Lower leg skin (tissue), 4 donors: ENCODE results near the gene PSMC1. TPM values are rescaled to one million over a fixed set of nuclear protein-coding genes. Genes with fewer than 3 reads are reported as not detected.
"Not testable (repeated sequence)": the region's sequence is repeated elsewhere in the genome, so short reads cannot be mapped to it uniquely, and the experiment has no call there.

ENCODE experiments used
- DNase-seq, 2 donors: peaks; one replicate each; pipeline ENCODE4 v3.0.0-alpha.2; 2019; ENCODE audit warnings: low spot score in 2 of 2
- H3K4me3 ChIP-seq: fragments of 200-600 bp; sonication (generic); 2 replicates; pipeline ENCODE4 v1.5.1; 2017; ENCODE audit warnings: mild to moderate bottlenecking, low read depth; ENCODE audit not compliant: poor library complexity, severe bottlenecking
- POLR2A ChIP-seq, 2 donors: fragments of 450-650 bp; IDR thresholded peaks; one replicate each; pipeline ENCODE4 v1.6.1; 2016 to 2017; ENCODE audit warnings: antibody characterized with exemption in 2 of 2, mild to moderate bottlenecking in 1 of 2, moderate library complexity in 1 of 2
- WGBS, 2 donors: methylation state at CpG; one replicate each; pipeline ENCODE4 v1.1.5; 2018; 5-methylcytosine and 5-hydroxymethylcytosine counted together
- intact Hi-C: fragments of 100-400 bp; cut with DNase I; formaldehyde crosslinking; loops from one replicate; pipeline ENCODE4 v1.15.0; 2023; ENCODE audit warnings: low total_unique reads
- total RNA-seq, 4 donors: library from RNA; depleted of rRNA; stranded (reverse); fragments of >200 nt; gene quantifications; one replicate each; pipeline ENCODE4 v1.1.0, GENCODE V29; 2016
- TF ChIP-seq, protein P1 (sequence below), 3 donors: fragments of 450-650 bp; IDR thresholded peaks; one replicate each; pipeline ENCODE4 v1.5.1; 2016; ENCODE audit warnings: antibody characterized with exemption in 3 of 3, mild to moderate bottlenecking in 3 of 3, moderate library complexity in 2 of 3

PSMC1 gene
- total RNA-seq, 4 donors from 2014 or later, result 72.2 to 159 (median 109) TPM

DNA sequence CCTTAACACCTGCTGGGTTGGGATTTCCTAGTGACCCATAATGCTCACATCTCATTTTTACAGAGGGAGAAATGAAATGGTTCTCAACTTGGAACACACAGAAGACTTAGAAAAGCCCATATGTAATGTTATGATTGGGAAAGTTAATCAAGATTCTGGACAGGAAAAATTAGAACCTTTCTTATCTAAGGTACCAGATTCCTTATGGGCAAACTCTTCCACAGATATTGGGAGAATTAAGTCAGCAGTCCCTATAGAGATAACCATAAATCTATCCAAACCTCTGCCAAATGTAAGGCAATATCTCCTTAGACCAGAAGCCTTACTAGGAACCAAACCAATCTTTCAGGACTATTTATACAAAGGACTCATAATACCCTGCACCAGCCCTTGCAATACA is 13.9 kb upstream of the PSMC1 start:
- intact Hi-C loops, result no loop called here
- TF ChIP-seq POLR2A (IDR thresholded peaks at IDR 0.05), result no peak
- TF ChIP-seq, protein P1, sequence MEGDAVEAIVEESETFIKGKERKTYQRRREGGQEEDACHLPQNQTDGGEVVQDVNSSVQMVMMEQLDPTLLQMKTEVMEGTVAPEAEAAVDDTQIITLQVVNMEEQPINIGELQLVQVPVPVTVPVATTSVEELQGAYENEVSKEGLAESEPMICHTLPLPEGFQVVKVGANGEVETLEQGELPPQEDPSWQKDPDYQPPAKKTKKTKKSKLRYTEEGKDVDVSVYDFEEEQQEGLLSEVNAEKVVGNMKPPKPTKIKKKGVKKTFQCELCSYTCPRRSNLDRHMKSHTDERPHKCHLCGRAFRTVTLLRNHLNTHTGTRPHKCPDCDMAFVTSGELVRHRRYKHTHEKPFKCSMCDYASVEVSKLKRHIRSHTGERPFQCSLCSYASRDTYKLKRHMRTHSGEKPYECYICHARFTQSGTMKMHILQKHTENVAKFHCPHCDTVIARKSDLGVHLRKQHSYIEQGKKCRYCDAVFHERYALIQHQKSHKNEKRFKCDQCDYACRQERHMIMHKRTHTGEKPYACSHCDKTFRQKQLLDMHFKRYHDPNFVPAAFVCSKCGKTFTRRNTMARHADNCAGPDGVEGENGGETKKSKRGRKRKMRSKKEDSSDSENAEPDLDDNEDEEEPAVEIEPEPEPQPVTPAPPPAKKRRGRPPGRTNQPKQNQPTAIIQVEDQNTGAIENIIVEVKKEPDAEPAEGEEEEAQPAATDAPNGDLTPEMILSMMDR (IDR thresholded peaks at IDR 0.05), result no peak
- no peak overlapping the region for H3K4me3 ChIP-seq
- DNase-seq, result no peak

DNA sequence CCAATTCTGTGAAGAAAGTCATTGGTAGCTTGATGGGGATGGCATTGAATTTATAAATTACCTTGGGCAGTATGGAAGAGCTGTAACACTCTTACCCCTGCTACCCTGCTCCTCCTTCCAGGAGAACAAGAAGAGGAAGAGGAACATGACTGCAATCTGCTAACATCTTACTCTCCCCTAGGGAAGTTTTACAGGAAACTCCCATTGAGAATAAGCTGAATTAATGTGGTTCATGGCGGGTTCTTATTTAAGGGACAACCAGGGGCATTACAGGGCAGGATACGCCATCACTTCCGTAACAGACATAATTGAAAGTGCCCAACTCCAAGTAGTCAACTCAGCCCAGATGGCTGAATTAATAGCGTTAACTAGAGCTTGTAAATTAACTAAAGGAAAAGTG is 9.4 kb upstream of the PSMC1 start:
- TF ChIP-seq, protein P1 (IDR thresholded peaks at IDR 0.05), result no peak
- no peak for TF ChIP-seq POLR2A (IDR thresholded peaks at IDR 0.05)
- H3K4me3 ChIP-seq, result no peak overlapping the region
- no peak for DNase-seq
- WGBS, 2 donors, result 80 to 89% methylated on average over 4 of the region's 4 CpGs
- intact Hi-C loops, result no loop called here

DNA sequence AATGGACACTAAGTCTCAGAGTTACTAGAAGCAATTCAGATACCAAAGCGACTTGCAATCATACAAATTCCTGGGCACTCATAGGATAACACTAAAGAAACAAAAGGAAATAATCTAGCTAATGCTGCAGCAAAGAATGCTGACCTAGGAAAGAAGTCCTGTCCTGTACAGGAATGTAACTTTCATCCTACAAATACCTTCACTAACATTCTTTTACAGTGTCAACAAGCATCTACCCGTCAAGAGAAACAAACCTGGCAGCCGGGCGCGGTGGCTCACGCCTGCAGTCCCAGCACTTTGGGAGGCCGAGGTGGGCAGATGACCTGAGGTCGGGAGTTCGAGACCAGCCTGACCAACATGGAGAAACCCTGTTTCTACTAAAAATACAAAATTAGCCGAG is 8.9 kb upstream of the PSMC1 start:
- WGBS, 2 donors, result 66 to 70% methylated on average over 10 of the region's 10 CpGs
- H3K4me3 ChIP-seq, DNase-seq, intact Hi-C loops: not testable (repeated sequence)

DNA sequence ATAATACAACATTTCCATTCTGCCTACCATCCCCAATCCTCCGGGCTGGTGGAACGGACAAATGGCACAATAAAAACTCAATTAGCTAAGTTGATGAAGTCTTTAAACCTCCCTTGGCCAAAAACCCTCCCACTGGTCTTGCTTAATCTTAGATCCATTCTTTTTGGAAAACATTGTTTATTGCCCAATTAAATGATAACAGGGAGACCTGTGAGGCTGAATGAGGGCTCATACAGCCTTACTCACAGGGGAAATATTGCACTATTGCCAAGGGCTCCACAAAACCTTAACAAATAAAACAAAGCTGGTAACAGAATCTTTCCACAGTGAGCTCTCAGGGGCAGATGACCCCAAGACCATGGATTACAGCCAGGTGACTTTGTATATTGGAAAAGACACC is 7.8 kb upstream of the PSMC1 start:
- 77 to 80% methylated on average over 2 of the region's 2 CpGs for WGBS, 2 donors

DNA sequence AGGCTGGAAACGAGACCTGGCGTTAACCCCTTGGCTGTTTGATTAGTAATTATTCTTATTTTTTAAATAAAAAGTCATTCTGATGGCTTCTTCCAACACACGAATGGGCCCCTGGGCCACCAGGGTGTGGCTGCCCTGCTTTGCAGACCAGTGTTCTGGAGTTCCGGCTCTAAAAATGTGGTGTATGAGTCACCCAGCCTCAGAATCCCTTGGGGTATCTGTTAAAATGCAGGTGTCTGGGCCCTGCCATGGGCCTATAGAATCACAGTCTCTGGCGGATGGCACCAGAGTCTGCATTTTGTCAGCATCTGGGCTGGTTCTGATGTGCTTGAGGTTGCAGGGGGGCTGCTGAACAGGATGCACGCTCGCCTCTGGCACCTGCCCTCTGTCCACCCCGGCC is 2.5 kb upstream of the PSMC1 start:
- intact Hi-C loops, result no loop called here
- no peak for DNase-seq
- H3K4me3 ChIP-seq, result no peak overlapping the region
- TF ChIP-seq, protein P1 (IDR thresholded peaks at IDR 0.05), result no peak
- WGBS, 2 donors, result 84 to 91% methylated on average over 8 of the region's 8 CpGs

More for the DNA sequence above, 7.8 kb upstream of the PSMC1 start:
- no peak for DNase-seq
- no peak for TF ChIP-seq POLR2A (IDR thresholded peaks at IDR 0.05)
- TF ChIP-seq, protein P1 (IDR thresholded peaks at IDR 0.05), result no peak
- H3K4me3 ChIP-seq, result no peak overlapping the region
- intact Hi-C loops, result no loop called here

DNA sequence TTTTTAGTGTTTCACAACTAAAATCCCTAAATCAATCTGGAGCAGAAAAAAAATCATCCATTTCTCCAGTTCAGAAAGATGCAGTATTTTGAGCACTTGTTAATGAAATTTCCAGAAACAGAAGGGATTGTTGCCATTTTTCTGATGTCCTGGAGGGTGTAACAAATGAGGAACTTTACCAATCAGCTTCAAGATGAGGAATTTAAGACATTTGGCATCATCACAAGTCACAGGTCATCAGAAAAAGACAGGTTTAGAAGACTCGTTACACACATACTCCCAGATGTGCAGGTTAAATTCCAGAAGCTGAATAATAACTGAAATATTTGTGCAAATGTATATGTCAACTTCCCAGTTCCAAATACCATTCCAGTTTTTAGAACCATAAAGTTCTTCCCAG is 482 bp upstream of the PSMC1 start:
- intact Hi-C loops, result no loop called here
- 40 to 65% methylated on average over 1 of the region's 1 CpG for WGBS, 2 donors
- H3K4me3 ChIP-seq, result no peak overlapping the region
- no peak for DNase-seq
- TF ChIP-seq, protein P1 (IDR thresholded peaks at IDR 0.05), result no peak
- no peak for TF ChIP-seq POLR2A (IDR thresholded peaks at IDR 0.05)
